ENCODE measurements around the gene NTM. TPM values are rescaled to one million over a fixed set of nuclear protein-coding genes. Genes with fewer than 3 reads are reported as not detected.

NTM gene
- total and polyA plus RNA-seq, 8 donors = 0.04 to 4.4 (median 0.50) TPM

- Histone ChIP-seq H3K4me3 (no peak overlapping the region), H3K36me3 (no peaks in the 10 kb centered on the region), H3K9me3 (no peaks in the 10 kb centered on the region), H3K4me1 (no peaks in the 10 kb centered on the region), H3K27me3 (no peaks in the 10 kb centered on the region), H3K27ac (no peak overlapping the region)
- intact Hi-C loops (cut with DNase I) = no loop called here
- ATAC-seq = no peak
- no peak for DNase-seq
- TF ChIP-seq CTCF (IDR thresholded peaks at IDR 0.05) = no peak
- WGBS, 2 donors = 90 to 99% methylated on average over 2 of the region's 2 CpGs
- no peak for FAIRE-seq
These were observed 602.6 kb downstream of the NTM start for GRCh38 chr11:131973061-131973460.

DNA sequence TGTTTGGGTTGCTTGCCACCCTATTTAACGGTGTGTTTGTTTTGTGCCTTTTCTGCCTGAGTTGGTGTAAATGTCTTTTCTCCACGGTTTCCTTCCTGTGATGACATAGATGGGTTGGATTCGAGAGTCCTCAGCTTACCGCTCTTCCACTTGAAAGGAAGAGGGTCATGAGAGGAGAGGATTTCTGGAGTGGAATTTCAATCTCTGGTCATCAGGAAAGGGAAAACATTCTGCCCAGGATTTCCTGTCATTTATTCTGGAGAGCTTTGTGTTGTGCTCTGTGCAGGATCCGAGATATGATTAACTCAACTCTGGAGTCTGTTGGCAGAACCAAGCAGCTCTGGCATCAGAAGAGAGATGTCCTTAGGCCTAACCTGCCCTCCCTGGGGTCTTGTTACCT is 605.2 kb downstream of the NTM start:
- Histone ChIP-seq H3K4me3 (no peak overlapping the region), H3K4me1 (no peaks in the 10 kb centered on the region), H3K9me3 (no peaks in the 10 kb centered on the region), H3K27me3 (no peaks in the 10 kb centered on the region), H3K27ac (no peak overlapping the region), H3K36me3 (no peaks in the 10 kb centered on the region)
- WGBS, 2 donors = 69 to 71% methylated on average over 5 of the region's 5 CpGs
- intact Hi-C loops (cut with DNase I) = no loop called here
- no peak for TF ChIP-seq CTCF (IDR thresholded peaks at IDR 0.05)
- ATAC-seq (no peak), FAIRE-seq (no peak), DNase-seq (no peak)

- DNase-seq = no peak
- TF ChIP-seq CTCF (IDR thresholded peaks at IDR 0.05) = no peak
- Histone ChIP-seq H3K9me3 (no peaks in the 10 kb centered on the region), H3K4me1 (no peaks in the 10 kb centered on the region), H3K4me3 (no peak overlapping the region), H3K27ac (no peak overlapping the region), H3K36me3 (no peaks in the 10 kb centered on the region), H3K27me3 (no peaks in the 10 kb centered on the region)
- intact Hi-C loops (cut with DNase I) = no loop called here
- WGBS, 2 donors = 54 to 66% methylated on average over 3 of the region's 3 CpGs
- no peak for FAIRE-seq
- no peak for ATAC-seq
These were observed 605.6 kb downstream of the NTM start for GRCh38 chr11:131976021-131976420.

GRCh38 chr11:131977231-131977630 is 606.8 kb downstream of the NTM start:
- Histone ChIP-seq H3K9me3 (no peaks in the 10 kb centered on the region), H3K36me3 (no peaks in the 10 kb centered on the region), H3K4me3 (no peak overlapping the region), H3K27ac (no peak overlapping the region), H3K4me1 (no peaks in the 10 kb centered on the region), H3K27me3 (no peaks in the 10 kb centered on the region)
- DNase-seq (no peak), FAIRE-seq (no peak), ATAC-seq (no peak)
- intact Hi-C loops (cut with DNase I) = no loop called here
- WGBS, 2 donors = 79 to 85% methylated on average over 6 of the region's 6 CpGs
- TF ChIP-seq CTCF (IDR thresholded peaks at IDR 0.05) = no peak

GRCh38 chr11:131977854-131978253 is 607.4 kb downstream of the NTM start:
- Histone ChIP-seq H3K9me3 (no peaks in the 10 kb centered on the region), H3K36me3 (no peaks in the 10 kb centered on the region), H3K27me3 (no peaks in the 10 kb centered on the region), H3K4me3 (no peak overlapping the region), H3K4me1 (no peaks in the 10 kb centered on the region), H3K27ac (no peak overlapping the region)
- no peak for TF ChIP-seq CTCF (IDR thresholded peaks at IDR 0.05)
- intact Hi-C loops (cut with DNase I) = no loop called here
- FAIRE-seq (no peak), DNase-seq (no peak), ATAC-seq (no peak)
- whole genome bisulfite sequencing, 2 donors = 56 to 64% methylated on average over 3 of the region's 3 CpGs
